HG02938 (cell line): Measurements from ENCODE around the gene RASGRP4.
"Not testable (repeated sequence)": the region's sequence is repeated elsewhere in the genome, so short reads cannot be mapped to it uniquely, and the experiment has no call there.

ENCODE experiments used
- ATAC-seq: cut with Tn5 transposase; IDR thresholded peaks from one replicate; pipeline ENCODE4 v1.9.1; 2021; ENCODE audit warnings: mild to moderate bottlenecking, moderate library complexity; ENCODE audit not compliant: unreplicated experiment

Gene RASGRP4

GRCh38 chr19:38375098-38375493 is 50.9 kb downstream of the RASGRP4 start:
- ATAC-seq, result no peak

DNA sequence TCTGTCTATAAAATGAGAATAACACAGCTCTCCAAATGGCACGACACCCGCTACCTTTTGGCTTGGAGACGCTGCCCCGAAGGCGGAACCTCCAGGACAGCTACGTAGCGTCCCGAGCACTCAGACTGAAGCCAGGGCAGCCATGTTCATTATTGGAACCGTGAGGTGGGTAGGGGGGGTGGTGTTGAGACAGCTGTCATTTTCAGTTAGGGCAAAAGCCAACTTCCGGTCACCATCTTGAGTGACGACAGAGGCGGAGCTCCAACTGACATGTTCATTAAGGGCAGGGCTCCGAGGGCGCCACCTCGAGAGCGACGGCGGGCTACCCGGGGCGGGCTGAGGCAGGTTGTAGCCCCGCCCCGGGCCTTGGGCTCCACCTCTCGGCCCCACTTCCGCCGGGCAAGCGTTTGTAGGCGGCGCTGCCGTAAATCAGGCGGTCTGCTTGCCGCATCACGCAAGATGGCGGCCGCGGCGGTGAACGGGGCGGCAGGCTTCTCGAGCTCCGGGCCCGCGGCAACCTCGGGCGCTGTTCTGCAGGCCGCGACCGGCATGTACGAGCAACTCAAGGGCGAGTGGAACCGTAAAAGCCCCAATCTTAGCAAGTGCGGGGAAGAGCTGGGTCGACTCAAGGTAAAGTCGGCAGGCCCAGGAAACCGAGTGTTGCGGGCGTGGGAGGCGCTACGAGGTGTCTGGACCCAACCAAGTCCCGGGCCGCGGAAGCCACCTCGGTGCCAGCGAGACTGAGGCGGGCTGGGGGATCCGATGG is 51.5 kb downstream of the RASGRP4 start, which contains the start of gene PSMD8:
TSS of gene PSMD8 (plus strand) at position 240 of the 766 bp plus-strand sequence. CDS start at position 271, 31 bp downstream.
- peak; percentile 92 for ATAC-seq

- no peak for ATAC-seq
Observed at GRCh38 chr19:38373907-38374331, 52.1 kb downstream of the RASGRP4 start.

- no peak for ATAC-seq
Observed at GRCh38 chr19:38371081-38371480, 54.9 kb downstream of the RASGRP4 start.

GRCh38 chr19:38370299-38370698 is 55.7 kb downstream of the RASGRP4 start:
- no peak for ATAC-seq

DNA sequence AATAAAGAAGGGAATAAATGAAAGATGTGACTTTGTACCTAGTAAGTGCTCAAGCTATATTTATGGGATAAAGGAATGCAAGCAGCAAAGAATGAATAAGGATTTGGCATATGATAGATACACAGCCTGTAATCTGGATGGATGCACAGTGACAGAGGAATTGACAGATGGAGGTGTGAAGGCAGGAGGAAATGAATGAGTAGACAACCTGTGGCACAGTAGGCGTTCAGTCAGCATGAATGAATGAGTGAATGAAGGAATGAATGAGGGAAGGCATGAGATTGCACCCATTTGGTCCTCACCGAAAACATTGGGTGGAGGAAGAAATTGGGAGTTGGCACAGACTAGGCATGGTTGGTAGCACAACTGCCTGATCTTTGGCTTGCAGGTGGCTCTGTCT is 56.4 kb downstream of the RASGRP4 start:
- no peak for ATAC-seq

- ATAC-seq, result no peak
Observed at GRCh38 chr19:38367041-38367440, 59.0 kb downstream of the RASGRP4 start.

- ATAC-seq, result not testable (repeated sequence)
Observed at GRCh38 chr19:38362946-38363688, 62.9 kb downstream of the RASGRP4 start.

DNA sequence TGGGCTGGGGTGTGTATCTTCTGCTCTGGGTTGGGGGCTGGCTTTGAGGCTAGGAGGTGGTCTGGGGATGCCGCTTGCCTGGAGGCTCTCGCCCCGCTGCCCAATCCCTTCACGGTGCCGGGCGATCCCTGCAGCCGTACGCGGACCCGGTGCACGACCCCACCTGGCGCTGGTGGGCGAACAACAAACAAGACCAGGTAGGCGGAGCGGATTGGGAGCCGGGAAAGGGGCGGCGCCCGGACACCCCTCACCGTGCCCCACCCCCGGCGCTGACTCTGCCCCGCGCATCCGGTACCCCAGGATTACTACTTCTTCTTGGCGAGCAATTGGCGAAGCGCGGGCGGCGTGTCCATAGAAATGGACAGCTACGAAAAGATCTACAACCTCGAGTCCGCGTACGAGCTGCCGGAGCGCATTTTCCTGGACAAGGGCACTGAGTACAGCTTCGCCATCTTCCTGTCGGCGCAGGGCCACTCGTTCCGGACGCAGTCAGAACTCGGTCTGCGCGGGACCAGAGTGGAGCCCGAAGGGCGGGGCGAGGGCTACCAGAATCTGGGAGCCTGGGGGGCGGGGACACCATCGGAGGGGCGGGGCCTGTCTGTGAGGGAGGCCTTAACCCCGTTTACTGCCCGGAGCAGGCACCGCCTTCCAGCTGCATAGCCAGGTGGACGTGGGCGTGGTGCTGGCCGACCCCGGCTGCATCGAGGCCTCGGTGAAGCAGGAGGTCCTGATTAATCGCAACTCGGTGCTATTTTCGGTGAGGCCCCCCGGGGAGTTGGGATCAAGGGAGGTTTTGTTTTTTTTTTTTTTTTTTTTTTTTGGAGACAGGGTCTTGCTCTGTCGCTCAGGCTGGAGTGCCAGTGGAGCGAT is 63.7 kb downstream of the RASGRP4 start:
- ATAC-seq, result no peak

- ATAC-seq, result no peak
Observed at GRCh38 chr19:38361633-38362075, 64.4 kb downstream of the RASGRP4 start.

- no peak for ATAC-seq
Observed at GRCh38 chr19:38360839-38361631, 65.0 kb downstream of the RASGRP4 start.

- no peak for ATAC-seq
Observed at GRCh38 chr19:38360351-38360750, 65.7 kb downstream of the RASGRP4 start.

DNA sequence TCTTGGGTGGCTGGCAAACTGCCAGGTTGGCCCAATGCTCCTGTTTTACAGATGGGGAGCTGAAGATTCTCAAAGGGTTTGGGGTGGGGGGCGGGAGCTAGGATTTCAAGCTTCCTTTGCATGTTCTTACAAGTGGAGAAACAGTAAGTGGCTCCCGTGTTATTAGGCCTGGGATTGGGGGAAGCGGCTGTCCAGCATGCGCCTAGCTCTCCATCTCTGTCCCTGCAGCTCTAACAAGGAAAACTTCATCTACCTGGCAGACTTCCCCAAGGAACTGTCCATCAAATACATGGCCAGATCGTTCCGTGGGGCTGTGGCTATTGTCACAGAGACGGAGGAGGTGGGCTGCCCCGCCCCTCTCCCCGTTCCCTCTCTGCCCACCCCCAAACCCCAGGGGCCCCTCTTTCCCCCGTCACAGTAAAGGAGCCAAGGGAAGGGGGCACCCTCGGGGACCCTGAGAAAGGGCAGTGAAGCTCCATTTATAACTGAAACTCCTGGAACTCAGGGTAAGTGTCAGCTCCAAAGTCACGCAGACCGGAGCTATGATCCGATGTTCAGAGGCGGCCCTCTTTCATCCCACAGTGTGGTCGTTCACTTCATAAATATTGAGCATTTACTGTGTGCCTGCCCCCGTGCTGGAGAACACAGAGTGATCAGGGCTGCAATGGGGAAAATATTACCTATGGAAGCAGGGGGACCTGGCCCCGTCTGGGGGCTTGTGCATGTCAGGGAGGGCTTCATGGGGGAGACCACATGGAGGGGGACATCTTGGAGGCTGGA is 66.6 kb downstream of the RASGRP4 start:
- no peak for ATAC-seq
